Activated naive CD4-positive, alpha-beta T cell treated with anti-CD3 and anti-CD28 coated beads, Interleukin-2, amount 50 U/mL, for 24 hours (primary cell): ENCODE measurements around the gene RNF212B.
"Not testable (repeated sequence)": the region's sequence is repeated elsewhere in the genome, so short reads cannot be mapped to it uniquely, and the experiment has no call there.

Source experiments
- H3K27ac Mint-ChIP-seq: one replicate; pipeline ENCODE4 v1.8.0; 2021; ENCODE audit warnings: mild to moderate bottlenecking, mixed read lengths
- H3K27me3 Mint-ChIP-seq: one replicate; pipeline ENCODE4 v1.8.0; 2021; ENCODE audit warnings: mixed read lengths
- H3K36me3 Mint-ChIP-seq: one replicate; pipeline ENCODE4 v1.8.0; 2021; ENCODE audit warnings: mixed read lengths
- H3K4me1 Mint-ChIP-seq: one replicate; pipeline ENCODE4 v1.8.0; 2021; ENCODE audit warnings: mixed read lengths
- H3K4me3 Mint-ChIP-seq: one replicate; pipeline ENCODE4 v1.8.0; 2021; ENCODE audit warnings: mild to moderate bottlenecking, mixed read lengths
- H3K9me3 Mint-ChIP-seq: one replicate; pipeline ENCODE4 v1.8.0; 2021; ENCODE audit warnings: mixed read lengths

RNF212B gene, protein sequence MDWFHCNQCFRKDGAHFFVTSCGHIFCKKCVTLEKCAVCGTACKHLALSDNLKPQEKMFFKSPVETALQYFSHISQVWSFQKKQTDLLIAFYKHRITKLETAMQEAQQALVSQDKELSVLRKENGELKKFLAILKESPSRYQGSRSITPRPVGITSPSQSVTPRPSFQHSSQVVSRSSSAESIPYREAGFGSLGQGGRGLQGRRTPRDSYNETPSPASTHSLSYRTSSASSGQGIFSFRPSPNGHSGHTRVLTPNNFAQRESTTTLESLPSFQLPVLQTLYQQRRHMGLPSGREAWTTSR

DNA sequence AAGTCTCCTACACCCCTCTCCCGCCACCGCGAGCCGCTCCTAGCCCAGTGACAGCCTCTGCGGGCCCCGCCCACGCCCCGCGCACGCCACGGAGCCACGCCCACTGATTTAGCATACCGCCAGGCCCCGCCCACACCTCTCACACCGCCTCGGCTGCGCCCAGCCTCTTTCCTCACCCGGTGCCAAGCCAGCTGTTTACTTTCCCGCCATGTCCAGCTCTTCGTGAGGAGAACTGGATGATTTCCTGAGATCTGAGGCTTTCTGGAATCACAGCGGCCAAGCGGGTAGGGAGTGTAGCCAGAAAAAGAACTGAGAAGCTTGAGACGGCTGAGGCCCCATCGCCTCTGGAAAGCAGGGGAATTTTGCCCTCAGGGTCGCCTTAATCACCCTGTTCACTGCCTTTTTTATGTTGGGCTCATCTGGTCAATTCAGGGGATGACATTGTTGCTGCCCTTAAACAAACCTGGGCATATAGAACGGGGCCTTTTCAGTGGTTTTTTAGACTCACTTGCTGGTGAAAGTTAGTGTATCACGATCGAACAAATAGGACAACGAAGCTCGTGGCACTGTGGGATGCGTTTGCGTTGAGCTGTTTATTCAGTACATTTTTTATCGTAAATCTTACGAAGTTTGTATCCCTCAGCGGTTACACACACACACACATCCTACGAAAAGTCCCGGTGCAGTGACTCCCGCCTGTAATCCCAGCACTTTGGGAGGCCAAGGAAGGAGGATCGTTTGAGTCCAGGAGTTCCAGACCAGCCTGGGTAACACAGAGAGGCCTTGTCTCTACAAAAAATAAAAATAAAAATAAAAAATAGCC lies at the start of gene RNF212B:
Gene RNF212B (plus strand): TSS at position 165 of the 823 bp plus-strand sequence. CDS start 2,410 bp downstream, outside the sequence.
- H3K4me1 Mint-ChIP-seq = peaks cover 8% of the 10 kb centered on the region
- H3K4me3 Mint-ChIP-seq = peak within 1 kb of the TSS; percentile 66
- H3K27me3 Mint-ChIP-seq = peaks cover 8% of the 10 kb centered on the region
- H3K9me3 Mint-ChIP-seq = no peaks in the 10 kb centered on the region
- H3K27ac Mint-ChIP-seq = peak within 1 kb of the TSS; percentile 35
- H3K36me3 Mint-ChIP-seq = no peaks in the 10 kb centered on the region

DNA sequence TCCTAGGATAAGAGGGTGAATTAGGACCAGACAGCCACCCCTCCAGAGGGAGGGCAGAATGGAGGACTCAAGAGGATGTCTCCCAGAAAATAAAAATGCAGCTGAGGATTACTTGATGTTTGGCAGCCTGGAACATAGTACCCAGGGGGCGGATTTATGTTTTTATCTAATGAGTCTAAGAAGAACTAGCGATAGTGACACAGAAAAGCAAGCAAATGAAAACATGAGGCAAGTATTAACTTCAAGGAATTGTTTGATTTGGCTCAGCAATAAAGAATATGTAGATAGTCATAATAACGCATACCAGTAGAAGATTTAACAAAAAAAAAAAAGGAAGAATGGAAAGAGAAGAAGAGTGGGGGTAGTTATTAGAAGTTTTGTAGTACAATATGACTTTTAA lies 44.3 kb upstream of the RNF212B start:
- H3K9me3 Mint-ChIP-seq = no peaks in the 10 kb centered on the region
- no peaks in the 10 kb centered on the region for H3K36me3 Mint-ChIP-seq
- H3K27me3 Mint-ChIP-seq = peaks cover 3% of the 10 kb centered on the region
- H3K4me1 Mint-ChIP-seq = no peaks in the 10 kb centered on the region
- H3K4me3 Mint-ChIP-seq = no peak overlapping the region
- no peak overlapping the region for H3K27ac Mint-ChIP-seq

DNA sequence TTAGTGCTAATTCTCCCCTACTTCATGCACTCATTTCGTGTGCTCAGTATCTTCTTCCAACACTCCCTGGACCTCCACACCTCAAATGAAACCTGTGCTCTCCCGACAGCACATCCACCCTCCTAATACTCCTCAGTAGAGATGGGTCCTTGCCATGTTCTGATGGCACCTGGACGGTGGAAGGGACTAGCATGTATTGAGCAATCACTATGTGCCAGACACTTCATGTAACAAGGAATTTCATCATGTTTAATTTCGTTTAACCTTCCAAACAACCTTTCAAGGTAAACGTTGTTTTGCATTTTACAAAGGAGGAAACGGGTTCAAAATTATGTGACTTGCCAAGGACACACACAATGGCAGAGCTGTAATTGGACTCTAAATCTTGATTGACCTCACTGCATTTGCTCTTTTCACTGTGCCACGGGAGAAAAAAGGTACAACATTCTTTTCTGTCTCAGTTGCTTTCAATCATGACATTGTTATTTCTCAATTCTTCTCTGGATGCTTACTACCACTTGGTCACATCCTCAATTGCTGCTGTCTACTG lies 42.1 kb upstream of the RNF212B start:
- Mint-ChIP-seq H3K36me3 (no peaks in the 10 kb centered on the region), H3K4me3 (no peak overlapping the region), H3K4me1 (no peaks in the 10 kb centered on the region), H3K27ac (no peak overlapping the region), H3K27me3 (peaks cover 3% of the 10 kb centered on the region), H3K9me3 (no peaks in the 10 kb centered on the region)

DNA sequence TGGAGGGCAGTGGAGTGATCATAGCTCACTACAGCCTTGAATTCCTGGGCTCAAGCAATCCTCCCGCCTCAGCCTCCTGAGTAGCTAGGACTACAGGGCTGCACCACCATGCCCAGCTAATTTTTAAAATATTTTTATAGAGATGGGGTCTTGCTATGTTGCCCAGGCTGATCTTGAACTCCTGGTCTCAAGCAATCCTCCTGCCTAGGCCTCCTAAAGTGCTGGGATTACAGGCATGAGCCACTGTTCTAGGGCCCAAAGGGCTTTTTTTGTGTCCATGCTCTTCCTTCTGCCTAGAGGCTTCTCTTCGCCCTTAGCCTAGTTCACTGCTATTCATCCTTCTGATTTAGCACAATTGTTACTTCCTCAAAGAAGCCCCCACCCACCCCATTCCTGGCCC lies 41.2 kb upstream of the RNF212B start:
- not testable (repeated sequence) for H3K9me3 Mint-ChIP-seq, H3K27me3 Mint-ChIP-seq

DNA sequence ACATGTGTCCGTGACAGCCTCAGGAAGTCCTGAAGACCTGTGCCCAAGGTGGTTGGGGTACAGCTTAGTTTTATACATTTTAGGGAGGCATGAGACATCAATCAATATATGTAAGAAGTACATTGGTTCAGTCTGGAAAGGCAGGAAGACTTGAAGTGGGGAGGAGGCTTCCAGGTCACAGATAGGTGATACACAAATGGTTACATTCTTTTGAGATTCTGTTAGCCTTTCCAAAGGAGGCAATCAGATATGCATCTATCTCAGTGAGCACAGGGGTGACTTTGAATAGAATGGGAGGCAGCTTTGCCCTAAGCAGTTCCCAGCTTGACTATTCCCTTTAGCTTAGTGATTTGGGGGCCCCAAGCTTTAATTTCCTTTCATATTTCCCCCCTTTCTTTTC lies 38.6 kb upstream of the RNF212B start:
- not testable (repeated sequence) for H3K27ac Mint-ChIP-seq

More for the DNA sequence above, 41.2 kb upstream of the RNF212B start:
- not testable (repeated sequence) for H3K4me1 Mint-ChIP-seq, H3K27ac Mint-ChIP-seq, H3K36me3 Mint-ChIP-seq, H3K4me3 Mint-ChIP-seq

DNA sequence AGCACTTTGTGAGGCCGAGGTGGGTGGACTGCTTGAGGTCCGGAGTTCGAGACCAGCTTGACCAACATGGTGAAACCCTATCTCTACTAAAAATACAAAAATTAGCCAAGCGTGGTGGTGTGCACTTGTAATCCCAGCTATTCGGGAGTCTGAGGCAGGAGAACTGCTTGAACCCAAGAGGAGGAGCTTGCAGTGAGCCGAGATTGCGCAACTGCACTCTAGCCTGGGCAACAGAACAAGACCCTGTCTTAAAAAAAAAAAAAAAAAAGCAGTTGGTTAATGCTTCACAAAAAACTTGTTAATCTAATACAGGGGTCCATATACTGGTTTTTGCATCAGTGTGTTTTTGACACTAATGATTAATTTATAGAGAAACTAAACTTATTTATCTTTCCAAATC lies 35.7 kb upstream of the RNF212B start:
- Mint-ChIP-seq H3K9me3 (no peaks in the 10 kb centered on the region), H3K4me1 (no peaks in the 10 kb centered on the region), H3K4me3 (no peak overlapping the region), H3K36me3 (no peaks in the 10 kb centered on the region), H3K27me3 (no peaks in the 10 kb centered on the region), H3K27ac (no peak overlapping the region)

More for the DNA sequence above, 38.6 kb upstream of the RNF212B start:
- not testable (repeated sequence) for H3K36me3 Mint-ChIP-seq, H3K27me3 Mint-ChIP-seq, H3K9me3 Mint-ChIP-seq, H3K4me3 Mint-ChIP-seq, H3K4me1 Mint-ChIP-seq

DNA sequence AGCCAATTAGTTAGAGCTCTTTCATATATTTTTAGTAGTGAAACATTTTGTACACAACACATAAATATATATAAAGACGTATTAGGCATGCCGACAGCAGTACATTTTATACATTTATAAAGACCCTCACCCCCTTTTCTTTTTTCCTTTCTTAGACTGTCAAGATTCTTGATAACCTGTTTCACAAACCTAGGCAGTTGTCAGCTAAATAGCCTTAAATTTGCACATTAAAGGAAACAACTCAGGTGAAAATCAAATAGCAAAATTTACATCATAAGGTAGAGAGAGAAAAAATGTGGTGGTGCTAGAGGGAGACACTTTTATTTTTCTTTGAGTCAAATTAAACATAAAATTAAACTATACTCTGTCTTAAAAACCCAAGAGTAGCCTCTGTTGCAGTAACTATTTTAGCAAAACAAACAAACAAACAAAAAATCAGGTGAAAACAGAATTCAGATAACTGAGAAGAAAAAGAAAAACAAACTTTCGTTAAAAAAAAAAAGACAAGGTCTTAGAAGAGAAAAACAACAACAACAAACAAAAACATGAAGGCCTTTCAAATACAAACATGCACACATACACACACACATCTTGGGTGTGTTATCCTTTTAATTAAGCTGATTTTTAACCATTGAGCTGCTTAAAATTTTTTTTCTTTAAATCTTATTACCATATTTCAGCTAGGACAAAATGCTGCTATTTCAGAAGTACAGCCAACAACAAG lies 31.2 kb upstream of the RNF212B start:
- Mint-ChIP-seq H3K4me1 (no peaks in the 10 kb centered on the region), H3K4me3 (no peak overlapping the region), H3K27ac (no peak overlapping the region), H3K27me3 (peaks cover 2% of the 10 kb centered on the region), H3K9me3 (no peaks in the 10 kb centered on the region), H3K36me3 (no peaks in the 10 kb centered on the region)

DNA sequence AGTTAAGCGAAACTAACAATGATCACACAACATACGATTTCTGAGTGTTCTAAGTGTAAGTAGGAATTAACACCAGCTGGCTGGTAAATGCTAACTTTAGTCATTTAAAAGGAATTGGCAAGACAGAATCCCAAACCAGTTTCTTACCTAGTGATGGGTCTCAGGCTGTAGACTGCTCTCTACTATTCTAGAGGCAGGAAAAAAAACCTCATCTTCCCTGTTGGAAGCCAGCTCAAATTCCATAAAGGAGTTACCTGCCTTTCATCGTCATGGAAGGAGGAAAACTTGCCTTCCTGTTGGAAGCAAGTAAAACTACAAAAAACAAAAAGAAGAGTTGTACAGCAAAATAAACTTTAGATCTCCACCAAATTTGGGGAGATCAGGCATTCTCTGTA lies 30.6 kb upstream of the RNF212B start:
- Mint-ChIP-seq H3K4me3 (no peak overlapping the region), H3K4me1 (no peaks in the 10 kb centered on the region), H3K36me3 (no peaks in the 10 kb centered on the region), H3K27me3 (peaks cover 2% of the 10 kb centered on the region), H3K27ac (no peak overlapping the region), H3K9me3 (no peaks in the 10 kb centered on the region)

DNA sequence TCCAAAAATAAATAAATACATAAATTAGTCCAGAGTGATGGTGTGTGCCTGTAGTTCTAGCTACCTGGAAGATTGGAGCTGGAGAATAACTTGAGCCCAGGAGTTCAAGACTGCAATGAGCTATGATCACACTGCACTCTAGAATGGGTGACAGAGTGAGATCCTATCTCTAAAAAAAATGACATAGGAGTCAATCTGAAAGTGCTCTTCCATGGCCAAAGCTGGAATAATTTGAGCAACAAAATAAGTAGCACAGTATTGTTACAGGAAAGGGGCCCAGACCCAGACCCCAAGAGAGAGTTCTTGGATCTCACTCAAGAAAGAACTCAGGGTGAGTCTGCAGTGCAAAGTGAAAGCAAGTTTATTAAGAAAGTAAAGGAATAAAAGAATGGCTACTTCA lies 29.4 kb upstream of the RNF212B start:
- no peak overlapping the region for H3K4me3 Mint-ChIP-seq
- no peaks in the 10 kb centered on the region for H3K4me1 Mint-ChIP-seq
- H3K36me3 Mint-ChIP-seq = no peaks in the 10 kb centered on the region
- no peak overlapping the region for H3K27ac Mint-ChIP-seq
- no peaks in the 10 kb centered on the region for H3K9me3 Mint-ChIP-seq
- peaks cover 2% of the 10 kb centered on the region for H3K27me3 Mint-ChIP-seq

DNA sequence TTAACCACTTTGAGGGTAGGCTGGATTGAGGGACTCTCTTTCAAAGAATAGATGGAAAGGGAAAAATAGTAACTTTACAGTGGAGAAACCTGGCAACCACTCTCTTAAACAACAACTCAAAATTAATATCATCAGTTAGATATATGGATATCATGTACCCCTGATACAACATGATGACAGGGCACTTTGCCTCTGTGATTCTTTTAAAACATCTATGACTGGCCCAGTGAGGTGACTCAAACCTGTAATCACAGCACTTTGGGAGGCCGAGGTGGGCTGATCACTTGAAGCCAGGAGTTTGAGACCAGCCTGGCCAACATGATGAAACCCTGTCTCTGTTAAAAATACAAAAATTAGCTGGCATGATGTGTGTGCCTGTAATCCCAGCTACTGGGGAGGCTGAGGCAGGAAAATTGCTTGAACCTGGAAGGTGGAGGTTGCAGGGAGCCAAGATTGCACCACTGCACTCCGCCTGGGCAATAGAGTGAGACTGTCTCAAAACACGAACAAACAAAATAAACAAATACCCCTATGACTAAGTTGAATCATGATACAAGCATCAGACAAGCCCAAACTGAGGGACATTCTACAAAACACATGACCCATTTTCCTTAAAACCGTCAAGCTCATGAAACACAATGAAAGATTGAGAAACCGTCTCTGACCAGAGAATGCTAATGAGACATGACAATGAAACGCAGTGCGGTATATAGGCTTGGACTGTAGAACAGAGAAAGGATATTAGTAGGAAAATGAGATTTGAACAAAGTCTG lies 27.9 kb upstream of the RNF212B start:
- Mint-ChIP-seq H3K9me3 (no peaks in the 10 kb centered on the region), H3K4me3 (no peak overlapping the region), H3K36me3 (no peaks in the 10 kb centered on the region), H3K27me3 (peaks cover 2% of the 10 kb centered on the region), H3K27ac (no peak overlapping the region), H3K4me1 (no peaks in the 10 kb centered on the region)

DNA sequence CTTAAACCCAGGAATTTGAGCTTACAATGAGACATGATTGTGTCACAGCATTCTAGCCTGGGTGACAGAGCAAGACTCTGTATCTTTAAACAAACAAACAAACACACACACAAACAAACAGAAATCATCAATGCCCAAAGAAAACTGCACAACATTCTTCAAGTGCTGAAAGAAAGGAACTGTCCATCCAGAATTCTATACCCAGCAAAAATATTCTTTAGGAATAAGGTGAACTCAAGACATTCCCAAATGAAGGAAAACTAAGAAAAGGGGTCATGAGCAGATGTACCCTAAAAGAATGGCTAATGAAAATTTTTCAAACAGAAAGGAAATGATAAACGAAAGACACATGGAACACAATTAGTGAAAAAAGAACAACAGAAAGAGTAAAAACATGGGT lies 22.3 kb upstream of the RNF212B start:
- H3K27ac Mint-ChIP-seq = no peak overlapping the region
- peaks cover 2% of the 10 kb centered on the region for H3K27me3 Mint-ChIP-seq
- no peaks in the 10 kb centered on the region for H3K36me3 Mint-ChIP-seq
- no peak overlapping the region for H3K4me3 Mint-ChIP-seq
- no peaks in the 10 kb centered on the region for H3K9me3 Mint-ChIP-seq
- H3K4me1 Mint-ChIP-seq = no peaks in the 10 kb centered on the region

DNA sequence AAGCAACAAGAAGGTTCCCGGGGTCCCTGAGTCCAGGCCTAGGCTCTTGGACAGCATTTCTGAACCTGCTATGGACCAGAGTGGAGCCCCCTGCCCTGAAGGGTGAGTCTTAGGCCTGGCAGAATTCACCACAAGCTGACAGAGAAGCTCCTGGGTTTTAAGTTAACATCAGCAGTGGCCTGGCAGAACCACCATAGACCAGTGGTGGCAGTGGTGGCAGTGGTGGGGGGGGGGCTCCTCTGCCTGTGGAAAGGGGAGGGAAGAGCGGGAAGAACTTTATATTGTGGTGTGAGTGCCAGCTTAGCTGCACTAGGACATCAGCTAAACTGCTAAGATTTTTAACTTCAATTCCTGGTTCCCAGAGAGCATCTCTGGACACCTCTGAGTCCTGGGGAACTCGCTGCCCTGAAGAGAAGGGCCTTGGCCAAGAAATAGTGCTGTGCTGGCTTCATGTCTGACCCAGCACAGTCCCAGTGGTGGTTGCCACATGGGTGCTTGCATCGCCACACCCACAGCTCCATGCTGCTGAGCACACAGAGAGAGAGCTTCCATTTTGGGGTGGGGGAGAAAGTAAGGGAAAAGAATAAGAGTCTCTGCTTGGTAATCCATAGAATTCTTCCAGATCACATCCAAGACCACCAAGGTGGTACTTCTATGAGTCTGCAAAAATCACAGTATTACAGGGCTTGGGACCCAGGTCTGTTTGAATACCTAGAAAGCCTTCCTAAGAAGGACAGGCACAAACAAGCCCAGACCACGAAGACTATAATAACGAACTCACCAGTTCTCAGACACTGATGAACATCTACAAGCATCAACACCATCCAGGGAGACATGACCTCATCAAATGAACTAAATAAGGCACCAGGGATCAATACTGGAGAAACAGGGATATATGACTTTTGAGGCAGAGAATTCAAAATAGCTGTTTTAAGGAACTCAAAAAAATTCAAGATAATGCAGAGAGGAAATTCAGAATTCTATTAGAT lies 20.4 kb upstream of the RNF212B start:
- H3K4me3 Mint-ChIP-seq = no peak overlapping the region
- no peaks in the 10 kb centered on the region for H3K9me3 Mint-ChIP-seq
- H3K36me3 Mint-ChIP-seq = no peaks in the 10 kb centered on the region
- H3K4me1 Mint-ChIP-seq = no peaks in the 10 kb centered on the region
- H3K27ac Mint-ChIP-seq = no peak overlapping the region
- H3K27me3 Mint-ChIP-seq = peaks cover 4% of the 10 kb centered on the region

DNA sequence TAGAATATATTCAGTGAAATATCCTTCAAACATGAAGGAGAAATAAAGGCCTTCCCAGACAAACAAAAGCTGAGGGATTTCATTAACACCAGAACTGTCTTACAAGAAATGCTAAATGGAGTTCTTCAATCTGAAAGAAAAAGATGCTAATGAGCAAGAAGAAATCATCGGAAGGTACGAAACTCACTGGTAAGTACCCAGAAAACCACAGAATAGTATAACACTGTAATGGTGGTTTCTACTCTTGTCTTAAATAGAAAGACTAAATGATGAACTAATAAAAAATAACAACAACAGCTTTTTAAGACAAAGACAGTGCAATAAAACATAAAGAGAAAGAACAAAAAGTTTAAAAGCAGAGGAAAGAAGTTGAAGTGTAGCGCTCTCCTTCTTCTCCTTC lies 18.7 kb upstream of the RNF212B start:
- Mint-ChIP-seq H3K27ac (no peak overlapping the region), H3K4me1 (no peaks in the 10 kb centered on the region), H3K9me3 (no peaks in the 10 kb centered on the region), H3K4me3 (no peak overlapping the region), H3K36me3 (no peaks in the 10 kb centered on the region), H3K27me3 (peaks cover 4% of the 10 kb centered on the region)

DNA sequence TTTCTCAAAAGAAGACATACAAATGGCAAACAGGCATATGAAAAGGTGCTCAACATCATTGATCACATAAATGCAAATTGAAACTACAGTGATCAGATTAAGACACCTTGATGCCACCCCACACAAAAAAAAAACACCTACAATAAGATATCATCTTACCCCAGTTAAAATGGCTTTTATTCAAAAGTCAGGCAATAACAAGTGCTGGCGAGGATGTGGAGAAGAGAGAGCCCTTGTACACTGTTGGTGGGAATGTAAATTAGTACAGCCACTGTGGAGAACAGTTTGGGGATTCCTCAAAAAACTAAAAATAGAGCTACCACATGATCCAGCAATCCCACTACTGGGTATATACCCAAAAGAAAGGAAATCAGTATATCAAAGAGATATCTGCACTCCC lies 12.8 kb upstream of the RNF212B start:
- H3K4me1 Mint-ChIP-seq, H3K9me3 Mint-ChIP-seq, H3K36me3 Mint-ChIP-seq, H3K4me3 Mint-ChIP-seq, H3K27me3 Mint-ChIP-seq, H3K27ac Mint-ChIP-seq: not testable (repeated sequence)
